Subcutaneous abdominal adipose tissue (tissue), 5 donors: ENCODE measurements around the gene CCL8.
A peak's percentile ranks its signal among the peaks of the same experiment; 100 is the strongest.

Source experiments
- H3K27ac ChIP-seq: one replicate; pipeline ENCODE4 v1.7.0; 2013; ENCODE audit warnings: low read depth, mild to moderate bottlenecking, inconsistent platforms, low read length, moderate library complexity
- H3K27me3 ChIP-seq, 5 donors: one replicate each; pipeline ENCODE4 v1.7.0; 2013; ENCODE audit warnings: low read length in 5 of 5, inconsistent platforms in 1 of 5; ENCODE audit not compliant: control insufficient read depth in 5 of 5, insufficient read depth in 4 of 5
- H3K36me3 ChIP-seq, 5 donors: one replicate each; pipeline ENCODE4 v1.7.0; 2013; ENCODE audit warnings: low read length in 5 of 5; ENCODE audit not compliant: control insufficient read depth in 5 of 5, insufficient read depth in 5 of 5
- H3K4me1 ChIP-seq, 5 donors: one replicate each; pipeline ENCODE4 v1.7.0; 2013; ENCODE audit warnings: low read length in 5 of 5, mild to moderate bottlenecking in 3 of 5, moderate library complexity in 1 of 5; ENCODE audit not compliant: control insufficient read depth in 5 of 5, insufficient read depth in 5 of 5
- H3K4me3 ChIP-seq, 5 donors: one replicate each; pipeline ENCODE4 v1.7.0; 2013; ENCODE audit warnings: low read length in 5 of 5, low read depth in 1 of 5
- H3K9ac ChIP-seq, 5 donors: one replicate each; pipeline ENCODE4 v1.7.0; 2013; ENCODE audit warnings: low read length in 5 of 5, mild to moderate bottlenecking in 4 of 5, moderate library complexity in 3 of 5
- H3K9me3 ChIP-seq, 5 donors: one replicate each; pipeline ENCODE4 v1.7.0; 2013; ENCODE audit warnings: low read length in 5 of 5; ENCODE audit not compliant: control insufficient read depth in 5 of 5
- donor health status: healthy.
- donor health status: healthy.
- donor health status: healthy.
- donor health status: healthy.
- donor health status: healthy.

The CCL8 gene

DNA sequence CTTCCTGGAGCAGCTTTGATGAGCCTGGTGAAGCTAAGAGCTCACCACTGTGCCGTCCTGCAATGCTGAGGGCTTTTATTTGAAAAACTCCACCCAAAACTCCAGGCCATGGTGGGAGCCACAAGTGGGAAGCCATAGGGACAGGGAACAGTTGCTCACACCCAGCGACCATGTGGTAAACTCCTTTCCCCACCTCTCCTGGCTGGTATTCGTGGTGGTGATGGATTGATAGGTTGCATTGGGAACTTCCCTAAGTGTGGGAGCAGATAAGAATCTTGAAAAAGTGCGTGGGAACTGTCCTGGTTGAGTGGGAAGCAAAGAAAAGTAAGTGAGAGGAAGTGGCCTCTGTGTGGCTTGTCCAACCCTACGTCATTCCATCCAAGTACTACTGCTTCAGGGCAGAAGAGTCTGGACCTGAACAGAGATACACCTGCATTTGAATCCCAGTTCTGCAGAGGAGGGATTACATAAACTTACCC is 44.0 kb downstream of the CCL8 start, which contains the start of gene CCL1:
TSS of gene CCL1 (minus strand) at position 51 of the 479 bp plus-strand sequence. CDS start 72 bp downstream, outside the sequence.
- Histone ChIP-seq H3K27ac (no peak within 1 kb of the TSS), H3K9ac (no peak within 1 kb of the TSS), H3K4me1 (peaks cover 0 to 34% (median 21%) of the 10 kb centered on the region in 5 donors), H3K27me3 (peaks cover 0 to 4% (median 0%) of the 10 kb centered on the region in 5 donors), H3K4me3 (no peak within 1 kb of the TSS), H3K36me3 (no peaks in the 10 kb centered on the region), H3K9me3 (no peaks in the 10 kb centered on the region)

DNA sequence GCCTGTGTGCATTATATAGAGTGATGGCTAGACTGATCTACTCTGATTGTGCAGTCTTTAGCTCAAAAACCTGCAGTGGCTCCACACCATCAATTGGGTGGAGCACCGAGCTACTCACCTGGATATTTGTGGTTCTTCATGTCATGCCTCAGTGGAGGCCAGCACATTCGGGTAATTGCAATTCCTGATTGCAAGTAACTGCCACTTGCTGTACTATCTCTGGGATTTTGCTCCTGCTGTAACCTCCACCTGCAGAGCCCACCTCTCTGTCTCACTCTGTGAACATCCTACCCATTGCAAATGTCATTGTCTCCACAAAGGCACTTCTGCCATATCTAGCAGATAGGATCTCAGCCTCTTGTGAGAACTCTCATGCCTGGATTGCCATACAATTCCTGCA is 45.5 kb downstream of the CCL8 start:
- Histone ChIP-seq H3K4me1 (peaks cover 0 to 45% (median 34%) of the 10 kb centered on the region in 5 donors), H3K9ac (no peak overlapping the region), H3K4me3 (no peak overlapping the region), H3K36me3 (no peaks in the 10 kb centered on the region), H3K27ac (no peak overlapping the region), H3K27me3 (peaks cover 0 to 4% (median 0%) of the 10 kb centered on the region in 5 donors), H3K9me3 (no peaks in the 10 kb centered on the region)

- Histone ChIP-seq H3K4me1 (peaks cover 0 to 44% (median 32%) of the 10 kb centered on the region in 5 donors), H3K27me3 (peaks cover 0 to 4% (median 0%) of the 10 kb centered on the region in 5 donors)
These were observed 46.1 kb downstream of the CCL8 start for GRCh38 chr17:34365340-34365739.

GRCh38 chr17:34366010-34366409 is 46.8 kb downstream of the CCL8 start:
- Histone ChIP-seq H3K27me3 (peaks cover 0 to 4% (median 0%) of the 10 kb centered on the region in 5 donors), H3K4me1 (peaks cover 0 to 38% (median 32%) of the 10 kb centered on the region in 5 donors), H3K36me3 (no peaks in the 10 kb centered on the region), H3K9me3 (no peaks in the 10 kb centered on the region), H3K27ac (no peak overlapping the region), H3K9ac (no peak overlapping the region), H3K4me3 (no peak overlapping the region)

More at GRCh38 chr17:34365340-34365739, 46.1 kb downstream of the CCL8 start:
- no peaks in the 10 kb centered on the region for H3K9me3 ChIP-seq
- no peak overlapping the region for H3K27ac ChIP-seq
- no peak overlapping the region for H3K4me3 ChIP-seq
- H3K36me3 ChIP-seq = no peaks in the 10 kb centered on the region
- no peak overlapping the region for H3K9ac ChIP-seq

DNA sequence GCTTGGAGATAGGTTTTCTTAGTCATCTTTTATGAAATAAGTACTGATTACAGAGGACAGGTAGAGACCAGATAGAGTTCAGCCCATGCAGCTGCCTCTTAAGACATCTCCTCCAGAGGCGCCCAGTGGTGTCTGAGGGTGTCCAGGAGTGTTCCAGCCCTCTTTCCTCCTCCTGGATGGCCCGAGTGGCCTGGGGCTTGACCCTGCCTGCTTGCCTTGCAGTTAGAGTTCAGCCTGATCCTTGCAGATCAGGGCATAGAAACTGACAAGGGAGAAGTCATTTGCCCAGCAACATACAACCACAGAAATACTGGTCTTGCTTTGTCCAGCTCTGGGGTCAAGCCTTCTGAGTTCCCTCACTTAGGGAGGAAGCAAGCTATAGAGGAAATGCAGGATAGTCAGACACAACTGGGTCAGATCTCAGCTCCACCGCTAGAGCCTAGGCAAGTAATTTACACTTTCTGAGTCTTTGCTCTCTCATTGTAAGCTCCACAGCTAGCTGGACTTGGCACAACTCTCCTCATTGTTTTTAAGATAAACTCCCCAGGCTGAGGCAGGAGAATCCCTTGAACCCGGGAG is 47.4 kb downstream of the CCL8 start:
- Histone ChIP-seq H3K4me1 (peaks cover 0 to 33% (median 27%) of the 10 kb centered on the region in 5 donors), H3K27me3 (peaks cover 0 to 4% (median 0%) of the 10 kb centered on the region in 5 donors), H3K27ac (no peak overlapping the region), H3K36me3 (no peaks in the 10 kb centered on the region), H3K4me3 (no peak overlapping the region), H3K9ac (no peak overlapping the region), H3K9me3 (no peaks in the 10 kb centered on the region)

DNA sequence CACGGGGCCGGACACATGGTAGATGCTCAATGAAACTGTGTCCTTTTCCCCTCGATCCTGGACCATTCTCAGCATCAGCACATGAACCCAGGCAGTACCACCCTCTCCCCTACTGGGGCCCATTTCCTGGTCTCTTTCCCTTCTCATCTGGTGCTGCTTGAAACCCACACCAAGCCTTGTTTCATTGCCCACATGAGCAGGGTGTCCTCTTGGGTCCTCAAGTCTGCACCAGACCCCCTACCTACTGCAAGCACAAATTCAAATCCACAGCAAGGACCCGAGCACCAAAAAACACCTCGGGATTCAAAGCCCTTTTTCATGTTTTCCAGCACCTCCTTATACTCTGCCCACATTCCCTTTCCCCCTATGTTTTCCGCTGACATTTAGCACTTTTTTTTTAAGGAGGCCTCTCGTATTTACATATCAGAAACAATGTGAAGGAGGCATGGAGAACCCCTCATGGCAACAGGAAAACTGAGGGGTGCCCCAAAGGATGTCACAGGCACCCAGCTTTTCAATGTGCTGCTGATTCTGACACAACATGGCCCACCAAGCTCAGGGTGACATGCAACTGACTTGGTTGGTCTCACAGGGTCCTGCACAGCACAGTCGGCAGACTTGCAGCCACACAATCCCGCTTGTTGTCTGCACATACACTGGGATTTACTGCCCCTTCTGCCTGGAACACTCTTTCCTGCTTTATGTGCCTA is 48.4 kb downstream of the CCL8 start:
- Histone ChIP-seq H3K9ac (no peak overlapping the region), H3K4me3 (no peak overlapping the region), H3K9me3 (no peaks in the 10 kb centered on the region), H3K27me3 (peaks cover 0 to 4% (median 0%) of the 10 kb centered on the region in 5 donors), H3K27ac (no peak overlapping the region), H3K4me1 (peaks cover 0 to 33% (median 27%) of the 10 kb centered on the region in 5 donors), H3K36me3 (no peaks in the 10 kb centered on the region)

DNA sequence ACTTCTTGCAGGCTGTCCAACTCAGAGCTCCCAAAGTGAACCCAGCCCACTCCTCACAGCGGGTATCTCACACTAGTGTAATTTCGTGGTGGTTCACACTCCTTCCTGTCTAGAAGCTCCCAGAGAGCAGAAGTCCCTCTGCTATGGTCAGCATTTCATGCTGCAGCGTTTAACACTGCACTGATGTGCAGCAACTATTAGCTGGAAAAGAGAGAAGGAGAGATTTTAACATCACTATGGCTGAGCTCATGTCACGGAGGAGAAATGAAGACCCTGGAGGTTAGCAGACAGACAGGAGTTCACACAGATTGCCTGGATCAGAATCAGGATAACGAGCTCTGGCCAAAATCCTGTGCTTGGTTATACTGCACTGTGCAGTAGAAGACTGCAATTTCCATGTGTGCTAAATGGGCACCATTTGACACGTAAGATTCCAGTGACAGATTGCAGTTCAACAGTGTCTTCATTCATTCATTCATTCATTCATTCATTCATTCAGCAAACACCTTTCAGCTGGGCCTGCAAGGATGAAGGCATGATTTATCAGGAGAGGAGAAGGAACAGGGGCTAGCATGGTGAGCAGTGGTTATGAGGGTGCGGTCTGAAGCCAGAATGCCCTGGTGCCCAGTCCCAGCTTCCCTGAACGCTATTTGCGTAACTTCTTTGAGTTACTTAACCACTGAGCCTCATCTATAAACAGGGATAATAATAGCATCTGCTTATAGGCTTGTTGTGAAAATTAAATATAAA is 49.1 kb downstream of the CCL8 start:
- H3K27me3 ChIP-seq = no peaks in the 10 kb centered on the region
- H3K36me3 ChIP-seq = no peaks in the 10 kb centered on the region
- peaks cover 0 to 33% (median 27%) of the 10 kb centered on the region in 5 donors for H3K4me1 ChIP-seq
- no peaks in the 10 kb centered on the region for H3K9me3 ChIP-seq
- no peak overlapping the region for H3K4me3 ChIP-seq
- no peak overlapping the region for H3K9ac ChIP-seq
- H3K27ac ChIP-seq = no peak overlapping the region

- Histone ChIP-seq H3K27ac (no peak overlapping the region), H3K9ac (no peak overlapping the region), H3K4me3 (peak overlapping the region in 1 of 5 donors; percentile 5), H3K4me1 (peaks cover 0 to 33% (median 27%) of the 10 kb centered on the region in 5 donors), H3K36me3 (no peaks in the 10 kb centered on the region), H3K9me3 (no peaks in the 10 kb centered on the region), H3K27me3 (no peaks in the 10 kb centered on the region)
These were observed 49.8 kb downstream of the CCL8 start for GRCh38 chr17:34368946-34369500.

DNA sequence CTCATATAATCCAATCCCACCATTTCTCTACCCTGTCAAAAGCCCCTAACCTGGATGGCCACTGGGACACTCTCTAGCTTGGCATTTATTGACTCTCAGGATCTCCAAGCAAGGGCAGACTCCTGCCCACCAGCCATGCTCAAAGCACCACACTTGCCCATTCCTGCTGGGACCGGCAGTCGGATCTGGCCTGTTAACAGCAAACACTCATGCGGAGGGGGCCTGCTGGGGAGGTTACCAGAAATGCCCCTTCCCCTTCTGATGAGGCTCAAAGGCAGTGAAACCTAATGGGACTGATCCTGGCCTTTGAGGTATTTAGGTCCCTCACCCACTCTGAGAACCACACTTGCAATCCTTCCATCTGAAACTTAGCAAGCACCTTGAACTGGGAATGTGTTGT is 50.3 kb downstream of the CCL8 start:
- no peak overlapping the region for H3K4me3 ChIP-seq
- H3K27ac ChIP-seq = no peak overlapping the region
- H3K27me3 ChIP-seq = no peaks in the 10 kb centered on the region
- H3K9ac ChIP-seq = no peak overlapping the region
- no peaks in the 10 kb centered on the region for H3K36me3 ChIP-seq
- no peaks in the 10 kb centered on the region for H3K9me3 ChIP-seq
- H3K4me1 ChIP-seq = peaks cover 0 to 33% (median 27%) of the 10 kb centered on the region in 5 donors
